ENCODE measurements around the gene NANOGP8.
"Not testable (repeated sequence)": the region's sequence is repeated elsewhere in the genome, so short reads cannot be mapped to it uniquely, and the experiment has no call there.

Gene NANOGP8, protein sequence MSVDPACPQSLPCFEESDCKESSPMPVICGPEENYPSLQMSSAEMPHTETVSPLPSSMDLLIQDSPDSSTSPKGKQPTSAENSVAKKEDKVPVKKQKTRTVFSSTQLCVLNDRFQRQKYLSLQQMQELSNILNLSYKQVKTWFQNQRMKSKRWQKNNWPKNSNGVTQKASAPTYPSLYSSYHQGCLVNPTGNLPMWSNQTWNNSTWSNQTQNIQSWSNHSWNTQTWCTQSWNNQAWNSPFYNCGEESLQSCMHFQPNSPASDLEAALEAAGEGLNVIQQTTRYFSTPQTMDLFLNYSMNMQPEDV

DNA sequence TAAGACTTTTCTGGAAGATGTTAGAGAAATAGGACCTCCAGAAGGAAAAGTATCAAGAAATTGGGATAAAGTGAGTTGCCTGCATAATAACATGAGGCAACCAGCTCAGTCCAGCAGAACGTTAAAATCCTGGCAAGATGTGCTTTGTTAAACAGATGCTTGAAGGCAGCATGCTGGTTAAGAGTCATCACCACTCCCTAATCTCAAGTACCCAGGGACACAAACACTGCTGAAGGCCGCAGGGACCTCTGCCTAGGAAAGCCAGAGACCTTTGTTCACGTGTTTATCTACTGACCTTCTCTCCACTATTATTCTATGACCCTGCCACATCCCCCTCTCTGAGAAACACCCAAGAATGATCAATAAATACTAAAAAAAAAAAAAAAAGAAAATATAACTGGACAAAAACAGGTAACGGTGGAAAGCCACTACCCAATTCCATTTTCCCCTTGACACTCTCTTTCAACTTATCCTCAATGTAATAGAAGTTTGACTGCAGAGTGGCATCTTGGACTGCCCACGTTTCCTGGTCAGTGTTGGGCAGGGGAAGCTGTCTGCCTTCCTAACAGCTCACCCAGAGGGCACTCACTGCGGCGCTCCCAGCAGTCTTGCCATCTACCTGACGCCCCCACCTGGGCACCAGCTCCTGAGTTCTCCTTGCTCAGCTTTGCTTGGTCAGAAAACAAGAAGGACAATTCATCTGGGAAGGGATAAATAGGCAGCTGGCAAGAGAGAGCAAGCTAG, at the start of gene NANOGP8:
NANOGP8 (minus strand) TSS at position 120 of the 744 bp plus-strand sequence. CDS start 185 bp downstream, outside the sequence.
- DNase-seq (ENCODE audit: insufficient read length, low spot score); FAIRE-seq: not testable (repeated sequence)

DNA sequence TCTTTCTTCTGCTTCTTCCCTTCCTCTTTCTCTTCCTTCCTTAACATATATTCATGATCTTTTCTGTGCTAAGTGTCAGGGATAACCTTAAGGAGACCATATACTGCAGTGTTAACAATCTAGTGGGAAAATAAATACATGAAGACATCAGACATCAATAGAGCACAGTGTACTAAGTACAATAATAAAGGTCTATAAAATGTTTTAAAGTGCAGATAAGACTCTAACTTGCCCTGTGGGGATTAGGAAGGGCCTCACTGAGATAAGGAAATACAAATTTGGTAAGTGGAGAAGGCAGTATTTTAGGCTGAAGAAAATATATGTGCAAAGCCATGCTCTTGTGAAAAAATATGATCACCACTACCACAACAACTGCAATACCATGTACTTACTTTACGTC, 49.2 kb upstream of the NANOGP8 start:
- FAIRE-seq, result no peak
- DNase-seq (ENCODE audit: insufficient read length, low spot score), result no peak

DNA sequence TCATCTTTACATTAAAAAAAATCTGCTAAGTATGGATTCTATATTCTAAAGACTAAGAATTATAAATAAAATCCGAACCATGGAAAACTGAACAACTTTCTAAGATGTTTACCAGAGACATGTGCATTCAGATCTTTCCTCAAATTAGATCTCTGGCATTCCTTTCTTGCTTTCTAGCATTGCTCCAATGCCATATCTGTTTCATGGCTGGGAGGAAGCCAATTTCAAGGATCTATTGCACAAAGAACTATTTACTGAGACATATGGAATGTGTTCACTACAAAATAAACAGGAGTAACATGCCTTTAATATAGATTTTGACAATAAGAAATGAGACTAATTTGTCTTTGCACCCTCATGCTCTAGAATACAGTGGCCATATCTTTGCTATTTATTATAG, 45.1 kb upstream of the NANOGP8 start:
- DNase-seq (ENCODE audit: insufficient read length, low spot score) (no peak), FAIRE-seq (no peak)

DNA sequence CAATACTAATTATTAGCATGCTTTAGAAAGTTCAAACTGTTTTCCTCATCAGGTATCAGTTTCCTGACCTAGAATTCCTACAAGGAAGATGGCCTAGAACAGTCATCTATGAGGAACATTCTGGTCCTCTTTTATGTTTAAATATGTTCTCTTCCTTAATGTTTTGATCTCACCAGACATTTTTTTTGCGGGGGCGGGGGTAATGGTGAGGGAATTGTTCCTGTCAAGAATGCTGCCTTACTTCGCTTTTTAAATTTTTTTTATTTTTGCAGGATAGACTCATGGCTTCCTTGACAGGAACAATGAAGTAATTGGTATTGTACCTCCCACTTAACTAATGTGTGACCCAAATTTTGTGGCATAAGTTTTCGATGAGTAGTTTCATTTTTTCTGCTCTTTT, 44.3 kb upstream of the NANOGP8 start:
- FAIRE-seq (no peak), DNase-seq (ENCODE audit: insufficient read length, low spot score) (no peak)

DNA sequence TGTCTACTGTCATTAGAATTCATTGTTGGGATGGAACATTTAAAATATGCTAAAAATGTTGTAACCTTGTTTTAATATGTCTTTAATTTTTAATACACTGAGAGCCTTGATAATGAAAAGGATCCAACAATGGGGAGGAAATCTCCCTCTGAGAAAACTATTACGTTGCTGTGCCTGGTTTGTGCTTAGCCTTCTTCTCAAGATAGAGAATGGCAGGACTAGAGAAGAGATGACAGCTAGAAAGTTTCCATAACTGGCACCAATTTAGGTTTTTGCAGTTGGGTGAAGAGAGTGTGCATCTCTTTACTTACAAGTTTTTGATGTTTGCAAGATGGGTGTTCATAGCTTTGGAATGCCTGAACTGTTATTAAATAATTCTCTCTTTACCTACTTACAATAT, 42.6 kb upstream of the NANOGP8 start:
- FAIRE-seq, result no peak

DNA sequence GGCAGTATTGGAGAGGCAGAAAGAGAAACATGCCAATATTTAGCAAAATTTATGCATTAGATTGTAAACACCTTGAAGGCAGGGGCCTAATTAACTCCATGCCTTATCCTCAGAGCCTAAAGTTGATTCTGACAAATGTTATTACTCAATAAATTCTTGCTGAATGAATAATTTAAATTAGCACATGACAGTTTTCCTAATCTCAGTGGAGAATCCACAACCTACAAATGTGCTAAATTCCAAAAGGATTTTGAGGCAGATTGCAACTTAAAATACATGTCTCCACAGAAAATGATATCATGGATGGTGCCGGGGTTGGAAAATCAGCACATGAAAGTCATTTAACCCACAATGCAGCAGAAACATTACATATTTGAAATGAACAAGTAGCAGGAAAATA, 41.1 kb upstream of the NANOGP8 start:
- DNase-seq (ENCODE audit: insufficient read length, low spot score) (no peak), FAIRE-seq (no peak)

More for the DNA sequence above, 42.6 kb upstream of the NANOGP8 start:
- DNase-seq (ENCODE audit: insufficient read length, low spot score), result no peak

DNA sequence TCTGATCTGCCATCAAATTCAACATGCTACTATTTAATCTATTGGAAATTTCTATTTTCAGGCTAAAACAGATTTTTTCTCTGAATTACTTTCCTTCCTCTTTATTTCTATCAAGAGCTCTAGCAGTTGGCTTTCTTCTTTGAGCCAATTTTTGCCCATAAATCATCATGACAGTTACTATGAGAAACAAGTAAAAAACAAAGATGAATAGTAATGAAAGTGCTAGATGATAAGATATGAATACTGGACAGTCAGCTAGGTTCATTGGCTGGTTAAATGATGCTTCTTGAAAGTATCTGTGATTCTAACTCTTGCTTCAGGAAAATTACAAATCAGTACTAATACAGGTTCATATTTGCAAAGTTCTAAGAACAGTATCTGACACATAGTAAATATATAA, 38.6 kb upstream of the NANOGP8 start:
- DNase-seq (ENCODE audit: insufficient read length, low spot score) (no peak), FAIRE-seq (no peak)

DNA sequence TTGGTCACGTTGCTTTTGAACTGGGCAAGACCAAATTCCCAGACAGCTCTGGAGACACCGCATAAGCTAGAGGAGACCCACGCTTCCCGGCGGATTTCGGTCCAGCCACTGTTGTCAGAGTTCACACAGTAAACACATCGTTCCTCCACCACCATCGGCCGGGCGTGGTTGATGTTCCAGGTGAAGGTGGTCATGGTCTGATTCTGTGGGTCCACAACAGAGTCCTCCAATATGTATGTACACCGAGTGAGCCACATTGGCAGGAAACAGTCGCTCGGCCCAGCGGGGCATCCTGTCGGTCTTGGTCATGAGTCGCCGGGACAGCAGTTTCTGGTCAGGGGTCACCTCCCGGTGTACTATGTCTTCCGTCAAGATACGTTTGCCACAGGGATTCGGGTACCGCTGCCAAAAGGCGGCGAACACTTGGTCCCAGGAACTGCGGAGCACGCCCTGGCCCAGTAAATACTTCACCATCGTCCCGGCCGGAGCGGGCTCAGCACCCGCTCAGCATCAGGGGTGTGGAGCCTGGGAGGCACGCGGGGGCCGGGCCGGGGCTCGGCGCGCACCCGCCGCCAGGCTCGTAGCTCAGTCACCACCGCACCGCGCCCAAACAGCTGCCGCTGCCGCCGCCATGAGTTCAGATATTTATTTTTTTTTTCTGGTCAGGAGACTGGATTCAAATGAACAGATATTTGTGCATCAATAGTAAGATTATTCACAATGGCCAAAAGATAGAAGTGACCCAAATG, 36.7 kb upstream of the NANOGP8 start:
- DNase-seq (ENCODE audit: insufficient read length, low spot score), result no peak
- FAIRE-seq, result no peak

DNA sequence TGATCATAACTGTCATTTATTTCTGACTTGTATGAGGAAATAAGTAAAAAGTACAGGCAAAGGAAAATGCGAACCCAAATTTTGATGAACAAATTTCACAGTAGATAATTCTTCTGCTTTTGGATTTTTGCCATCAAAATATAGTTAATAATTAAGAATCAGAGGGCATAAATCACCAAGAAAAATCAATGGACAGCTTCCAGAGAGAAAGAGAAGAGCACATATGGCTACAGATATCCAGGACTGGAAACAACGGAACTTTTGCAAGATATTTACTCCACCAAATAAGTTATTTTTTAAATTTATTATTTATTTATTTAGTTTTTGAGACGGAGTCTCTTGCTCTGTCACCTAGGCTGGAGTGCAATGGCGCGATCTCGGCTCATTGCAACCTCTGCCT, 35.1 kb upstream of the NANOGP8 start:
- FAIRE-seq, result no peak
- DNase-seq (ENCODE audit: insufficient read length, low spot score), result no peak

DNA sequence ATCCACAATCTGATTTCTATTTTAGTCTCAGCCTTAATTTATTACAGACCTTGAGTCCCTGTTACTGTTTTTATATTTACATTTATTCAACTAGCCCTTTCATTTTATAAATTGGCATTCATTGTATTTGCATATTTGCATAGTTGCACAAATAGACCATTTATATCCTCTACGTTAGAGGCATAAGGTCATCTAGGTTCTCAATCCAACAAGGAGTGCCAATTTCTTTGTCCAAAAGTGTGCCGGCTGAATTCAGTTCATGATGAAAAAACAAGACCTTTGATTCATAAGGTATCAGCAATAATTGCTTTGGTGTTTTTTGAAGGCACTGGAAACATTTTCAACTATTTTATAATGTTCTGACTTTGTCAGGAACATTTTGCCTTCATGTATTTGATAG, 33.9 kb upstream of the NANOGP8 start:
- FAIRE-seq, result no peak

DNA sequence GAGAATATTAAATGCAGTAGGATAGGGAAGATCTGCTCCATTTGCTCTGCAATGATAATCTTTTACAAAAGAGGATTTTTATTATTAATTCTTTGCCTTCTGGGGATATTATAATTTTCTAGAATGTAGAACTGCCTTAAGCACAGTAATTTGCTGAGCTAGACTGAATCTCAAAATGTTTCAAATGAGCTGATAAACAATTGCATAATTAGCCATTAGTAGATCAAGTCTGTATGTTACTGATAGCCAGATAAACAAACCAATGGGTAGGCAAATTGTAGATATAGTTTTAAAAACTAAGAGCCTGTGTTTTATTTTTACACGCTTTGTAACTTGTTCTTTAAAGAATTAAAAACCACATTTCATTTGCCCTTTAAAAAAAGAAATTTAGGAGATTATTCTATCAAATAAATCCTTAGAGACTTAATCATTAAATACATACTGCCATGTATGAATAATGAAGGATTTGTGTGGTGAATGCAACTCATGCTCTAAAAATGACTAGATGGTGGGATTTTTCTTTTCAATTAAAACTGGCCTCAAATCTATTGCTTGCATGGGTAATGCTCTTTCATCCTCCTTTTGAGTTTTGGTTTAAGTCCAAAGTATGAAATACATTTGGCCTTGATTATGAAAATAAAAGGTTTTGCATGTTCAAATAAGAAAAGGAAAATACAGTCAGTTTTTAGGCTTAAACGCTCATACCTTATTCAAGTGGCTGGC, 32.6 kb upstream of the NANOGP8 start:
- no peak for FAIRE-seq

More for the DNA sequence above, 33.9 kb upstream of the NANOGP8 start:
- DNase-seq (ENCODE audit: insufficient read length, low spot score), result no peak

DNA sequence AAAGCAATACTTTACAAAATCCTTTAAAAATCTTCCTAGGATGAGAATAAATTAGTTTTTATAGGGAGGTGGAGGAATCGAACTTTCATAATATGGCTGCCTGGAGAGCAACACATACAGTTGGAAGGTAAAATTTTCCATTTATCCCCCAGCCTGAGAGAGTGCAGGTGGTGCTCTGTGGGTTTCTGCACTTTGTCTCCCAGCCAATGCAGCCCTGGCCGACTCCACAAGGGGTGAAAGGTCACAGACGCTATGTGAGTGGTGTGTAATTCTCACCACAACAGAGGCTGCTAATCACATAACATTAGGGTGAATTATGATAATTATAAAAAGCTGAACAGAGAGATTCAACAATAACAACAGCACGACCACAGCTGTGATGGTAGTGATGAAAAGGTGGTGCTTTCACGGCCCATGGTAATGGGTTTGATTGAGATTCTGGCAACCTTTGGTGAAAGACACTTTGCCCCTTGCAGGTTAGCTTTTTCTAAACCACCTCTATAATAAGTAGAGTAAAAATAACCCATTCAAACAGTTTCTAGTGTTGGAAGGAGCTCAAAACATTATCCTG, 30.1 kb upstream of the NANOGP8 start:
- DNase-seq (ENCODE audit: insufficient read length, low spot score), result no peak
- FAIRE-seq, result no peak

More for the DNA sequence above, 32.6 kb upstream of the NANOGP8 start:
- no peak for DNase-seq (ENCODE audit: insufficient read length, low spot score)

DNA sequence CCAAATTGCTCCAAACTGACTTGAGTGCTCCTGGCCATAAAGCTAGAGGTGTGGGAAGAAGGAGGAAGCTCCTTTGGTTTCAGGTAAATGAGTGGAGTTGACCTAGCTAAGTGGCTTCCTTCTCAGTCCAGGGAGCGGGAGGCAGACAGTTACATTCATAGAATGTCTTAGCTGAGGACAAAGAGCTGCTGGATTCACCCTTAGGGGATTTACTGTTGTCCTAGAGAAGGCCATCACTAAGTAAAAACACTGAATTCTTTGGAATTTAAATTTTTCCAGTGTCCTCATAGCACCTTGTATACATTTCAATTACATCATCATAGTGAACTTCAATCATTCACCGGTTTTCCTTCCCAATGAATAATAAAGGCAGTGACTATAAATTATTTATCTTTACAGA, 27.3 kb upstream of the NANOGP8 start:
- DNase-seq (ENCODE audit: insufficient read length, low spot score) (no peak), FAIRE-seq (no peak)

DNA sequence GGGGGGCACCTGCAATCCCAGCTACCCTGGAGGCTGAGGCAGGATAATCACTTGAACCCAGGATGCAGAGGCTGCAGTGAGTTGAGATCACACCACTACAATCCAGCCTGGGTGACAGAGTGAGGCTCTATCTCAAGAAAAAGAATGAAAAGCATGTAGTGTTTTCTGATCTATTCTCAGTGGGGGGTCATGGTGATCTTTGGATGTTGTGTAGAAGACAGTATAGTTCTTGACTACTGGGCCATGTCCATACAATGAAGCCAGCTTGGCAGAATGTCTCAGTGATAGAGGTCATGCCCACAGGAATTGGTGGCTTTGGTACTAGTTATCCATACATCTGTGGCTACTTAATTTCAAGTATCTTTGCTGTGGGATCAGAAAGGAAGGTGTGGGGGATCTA, 26.8 kb upstream of the NANOGP8 start:
- no peak for FAIRE-seq
- DNase-seq (ENCODE audit: insufficient read length, low spot score), result no peak

DNA sequence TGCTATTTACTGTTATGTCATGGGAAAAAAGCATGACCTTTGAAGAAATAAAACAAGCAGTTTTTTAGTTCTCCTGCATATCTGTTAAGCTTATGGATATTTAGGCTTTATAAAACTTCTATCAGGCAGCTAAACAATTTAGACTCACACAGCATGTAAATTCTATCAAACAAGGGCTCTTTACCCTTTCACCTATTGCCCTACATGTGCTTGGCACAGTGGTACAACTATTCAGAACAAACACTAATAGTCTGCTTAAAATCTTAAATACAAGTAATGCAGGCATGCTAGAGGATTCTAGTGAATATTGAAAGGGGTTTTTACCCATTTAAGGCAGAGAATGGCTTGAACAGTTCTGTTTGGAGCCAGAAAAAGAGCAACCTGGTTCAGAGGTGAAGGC, 23.4 kb upstream of the NANOGP8 start:
- FAIRE-seq (no peak), DNase-seq (ENCODE audit: insufficient read length, low spot score) (no peak)

DNA sequence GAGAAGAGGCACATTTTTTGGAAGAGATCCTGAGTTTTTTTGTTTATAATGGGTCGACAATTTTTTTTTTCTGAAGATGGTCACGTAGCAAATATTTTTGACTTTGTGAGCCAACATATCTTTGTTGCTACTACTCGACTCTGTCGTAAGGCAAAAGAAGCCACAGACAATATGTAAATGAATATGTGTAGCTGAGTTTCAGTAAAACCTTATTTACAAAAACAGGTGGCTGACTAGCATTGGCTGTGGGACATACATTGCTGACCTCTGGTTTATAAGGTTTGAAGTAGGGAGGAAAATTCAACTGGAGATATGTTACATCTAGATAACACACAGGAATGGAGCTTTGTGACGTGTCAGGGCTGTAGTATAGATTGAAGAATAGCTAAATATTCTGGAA, 22.5 kb upstream of the NANOGP8 start:
- DNase-seq (ENCODE audit: insufficient read length, low spot score) (no peak), FAIRE-seq (no peak)

DNA sequence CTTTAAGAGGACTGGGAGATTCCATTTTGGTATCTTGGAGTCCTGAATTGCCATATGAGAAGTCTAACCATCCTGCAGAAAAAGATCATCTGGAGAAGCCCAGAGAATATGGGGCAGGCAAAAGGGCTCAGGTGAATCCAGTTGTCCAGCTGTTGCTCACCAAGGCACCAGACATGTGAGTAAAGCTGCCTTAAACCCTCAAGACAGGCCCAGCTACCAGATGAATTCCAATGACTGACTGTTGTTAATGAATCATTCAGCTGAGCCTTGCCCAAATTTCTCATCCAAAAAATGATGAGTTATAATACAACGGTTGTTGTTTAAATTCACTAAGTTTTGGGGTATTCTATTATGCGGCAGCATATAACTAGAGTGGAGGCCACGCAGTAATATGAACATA, 22.0 kb upstream of the NANOGP8 start:
- no peak for FAIRE-seq
- DNase-seq (ENCODE audit: insufficient read length, low spot score), result no peak

DNA sequence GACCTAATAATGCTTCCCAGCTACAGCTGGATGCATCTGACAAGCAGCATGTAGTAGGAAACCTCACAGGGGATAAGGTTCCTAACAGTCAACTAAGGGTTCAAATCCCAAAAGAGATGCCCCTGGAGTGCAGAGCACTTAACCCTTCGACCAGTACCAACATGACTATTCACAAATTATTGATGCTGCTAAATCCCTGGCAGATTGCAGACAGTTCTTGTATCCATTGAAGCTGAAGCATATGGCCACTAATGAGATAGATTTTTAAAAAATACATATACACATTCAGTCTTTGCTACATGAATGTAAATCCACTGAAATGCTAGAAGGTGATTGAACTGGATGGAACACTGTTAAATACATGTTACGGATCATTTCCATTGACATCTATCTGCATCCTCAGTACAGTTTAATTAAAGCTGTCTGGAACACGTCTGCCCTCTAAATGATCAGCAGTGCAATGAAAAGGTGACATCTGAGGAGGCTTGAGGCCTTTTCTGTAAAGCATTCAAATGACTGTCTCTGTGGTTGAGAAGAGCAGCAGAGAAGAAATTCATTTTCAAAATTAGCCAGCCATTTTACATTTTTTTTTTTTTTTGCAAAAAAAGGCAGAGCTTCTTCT, 19.5 kb upstream of the NANOGP8 start:
- FAIRE-seq, result no peak

DNA sequence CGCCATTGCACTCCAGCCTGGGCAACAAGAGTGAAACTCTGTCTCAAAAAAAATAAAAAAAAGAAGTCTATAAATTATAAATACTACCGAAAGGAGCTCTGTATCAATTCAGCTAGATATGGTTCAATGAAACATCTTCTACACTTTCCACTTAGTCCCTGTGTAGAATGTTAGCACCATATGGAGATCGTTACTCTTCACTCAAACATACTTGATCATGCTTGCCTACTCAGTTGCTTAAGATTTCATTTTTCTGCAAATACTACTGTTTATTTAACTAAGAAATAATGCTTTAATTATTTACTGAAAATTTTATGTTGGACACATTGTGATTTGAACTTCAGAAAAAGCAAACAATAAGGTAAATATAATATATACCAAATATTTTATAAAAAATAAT, 17.1 kb upstream of the NANOGP8 start:
- DNase-seq (ENCODE audit: insufficient read length, low spot score) (no peak), FAIRE-seq (no peak)

More for the DNA sequence above, 19.5 kb upstream of the NANOGP8 start:
- DNase-seq (ENCODE audit: insufficient read length, low spot score), result no peak

DNA sequence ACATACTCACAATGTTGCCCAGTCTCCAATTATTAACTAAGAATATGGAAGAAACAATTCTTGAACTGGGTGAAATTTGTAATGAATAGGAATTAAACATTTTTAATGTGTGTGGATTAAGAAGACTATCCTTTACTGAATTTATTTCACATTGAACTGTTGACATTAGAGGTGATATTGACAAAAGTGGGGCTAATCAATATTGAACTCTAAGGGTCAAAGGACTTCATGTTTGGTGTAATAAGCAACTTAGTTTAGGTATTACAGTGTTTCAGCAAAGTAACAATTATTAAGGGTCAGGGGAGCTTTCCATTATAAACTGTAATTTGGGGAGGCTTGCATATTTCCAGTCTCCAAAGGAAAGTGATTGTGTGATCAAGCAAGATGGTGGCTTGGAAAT, 16.2 kb upstream of the NANOGP8 start:
- DNase-seq (ENCODE audit: insufficient read length, low spot score) (no peak), FAIRE-seq (no peak)
